OCI-LY1 (cell line): ENCODE measurements around the gene LSM14A.

Experiments
- CTCF ChIP-seq: fragments of 200-600 bp; sonication (generic), shearing (Covaris generic); IDR thresholded peaks from 2 replicates; pipeline ENCODE4 v1.5.1; 2017; ENCODE audit warnings: mild to moderate bottlenecking, antibody characterized with exemption, low read length, moderate library complexity, mixed read lengths
- EZH2 ChIP-seq: fragments of 200-600 bp; sonication (generic), shearing (Covaris generic); IDR thresholded peaks from 2 replicates; pipeline ENCODE4 v1.8.0; 2017; ENCODE audit warnings: borderline replicate concordance, mixed run types, mild to moderate bottlenecking, antibody characterized with exemption, low read length, moderate library complexity, mixed read lengths

GRCh38 chr19:34189199-34189916 lies 17.1 kb downstream of the LSM14A start:
- TF ChIP-seq CTCF (no peak), EZH2 (no peak)
